ENCODE results near the gene DUSP22.

The DUSP22 gene

GRCh38 chr6:299104-299980, 7.1 kb downstream of the DUSP22 start:
- no peak for TF ChIP-seq CTCF (conservative IDR thresholded peaks at IDR 0.05)
- peak overlapping the region; percentile 9; the same call in 1 of the 2 replicates for H3K27ac ChIP-seq

- TF ChIP-seq CTCF (conservative IDR thresholded peaks at IDR 0.05) = no peak
- no peak overlapping the region for H3K27ac ChIP-seq
Observed at GRCh38 chr6:300026-300425, 7.7 kb downstream of the DUSP22 start.

GRCh38 chr6:300494-301198, 8.4 kb downstream of the DUSP22 start:
- TF ChIP-seq CTCF (conservative IDR thresholded peaks at IDR 0.05) = no peak
- H3K27ac ChIP-seq = no peak overlapping the region

GRCh38 chr6:301526-301925, 9.2 kb downstream of the DUSP22 start:
- TF ChIP-seq CTCF (conservative IDR thresholded peaks at IDR 0.05) = no peak
- no peak overlapping the region for H3K27ac ChIP-seq

GRCh38 chr6:301929-302705, 9.8 kb downstream of the DUSP22 start:
- H3K27ac ChIP-seq = no peak overlapping the region
- TF ChIP-seq CTCF (conservative IDR thresholded peaks at IDR 0.05) = no peak

- no peak for TF ChIP-seq CTCF (conservative IDR thresholded peaks at IDR 0.05)
- no peak overlapping the region for H3K27ac ChIP-seq
Observed at GRCh38 chr6:302760-303159, 10.5 kb downstream of the DUSP22 start.

- no peak for TF ChIP-seq CTCF (conservative IDR thresholded peaks at IDR 0.05)
- no peak overlapping the region for H3K27ac ChIP-seq
Observed at GRCh38 chr6:303263-303662, 11.0 kb downstream of the DUSP22 start.
